GM20431 (cell line): ENCODE results near the gene GLYR1.
"Not testable (repeated sequence)": the region's sequence is repeated elsewhere in the genome, so short reads cannot be mapped to it uniquely, and the experiment has no call there.

Experiments used
- in situ Hi-C: fragments of 300-500 bp; cut with MseI, MboI; formaldehyde crosslinking; loops from one replicate; pipeline ENCODE4 v1.15.0; 2020; ENCODE audit warnings: low sequenced_read_pairs; ENCODE audit not compliant: unreplicated experiment

Gene GLYR1

GRCh38 chr16:4795828-4796572, 51.1 kb downstream of the GLYR1 start:
- in situ Hi-C loops: no loop called here

GRCh38 chr16:4795181-4795827, 51.8 kb downstream of the GLYR1 start, which contains the start of gene SMIM22:
SMIM22 (plus strand) TSS chr16:4795369; CDS start chr16:4795735, 366 bp downstream.
- in situ Hi-C loops: no loop called here

- in situ Hi-C loops: no loop called here
These were observed 54.1 kb downstream of the GLYR1 start for GRCh38 chr16:4792951-4793513.

GRCh38 chr16:4790871-4791270, 56.2 kb downstream of the GLYR1 start:
- in situ Hi-C loops: no loop called here

- in situ Hi-C loops: no loop called here
These were observed 56.8 kb downstream of the GLYR1 start for GRCh38 chr16:4790261-4790660.

GRCh38 chr16:4788910-4789309, 58.2 kb downstream of the GLYR1 start:
- in situ Hi-C loops: no loop called here

- in situ Hi-C loops: no loop called here
These were observed 58.6 kb downstream of the GLYR1 start for GRCh38 chr16:4788489-4788889.

GRCh38 chr16:4787627-4788482, 59.2 kb downstream of the GLYR1 start, which contains the start of gene SEPTIN12:
SEPTIN12 (minus strand) TSS chr16:4788345; CDS start chr16:4787645, 700 bp downstream.
- in situ Hi-C loops: no loop called here

GRCh38 chr16:4787068-4787467, 60.0 kb downstream of the GLYR1 start:
- in situ Hi-C loops: no loop called here

GRCh38 chr16:4785758-4786433, 61.2 kb downstream of the GLYR1 start:
- in situ Hi-C loops: no loop called here

GRCh38 chr16:4784444-4784987, 62.6 kb downstream of the GLYR1 start:
- in situ Hi-C loops: not testable (repeated sequence)

- in situ Hi-C loops: no loop called here
These were observed 63.1 kb downstream of the GLYR1 start for GRCh38 chr16:4783951-4784336.

- in situ Hi-C loops: no loop called here
These were observed 63.7 kb downstream of the GLYR1 start for GRCh38 chr16:4783251-4783950.

- in situ Hi-C loops: no loop called here
These were observed 66.9 kb downstream of the GLYR1 start for GRCh38 chr16:4780235-4780634.

GRCh38 chr16:4778050-4778392, 69.1 kb downstream of the GLYR1 start:
- in situ Hi-C loops: no loop called here

- in situ Hi-C loops: no loop called here
These were observed 69.6 kb downstream of the GLYR1 start for GRCh38 chr16:4777339-4778049.

- in situ Hi-C loops: no loop called here
These were observed 70.9 kb downstream of the GLYR1 start for GRCh38 chr16:4776141-4776705.

- in situ Hi-C loops: no loop called here
These were observed 72.1 kb downstream of the GLYR1 start for GRCh38 chr16:4775005-4775404.
